Measurements from ENCODE around the gene HEYL. TPM values are rescaled to one million over a fixed set of nuclear protein-coding genes. Genes with fewer than 3 reads are reported as not detected.
A peak's percentile ranks its signal among the peaks of the same experiment; 100 is the strongest.

The HEYL gene
- total and polyA plus RNA-seq, 9 of the 15 experiments (the other 6 are each of a cell fraction or from before 2014, with no cell fraction given) = 0.13 to 0.89 (median 0.25) TPM

DNA sequence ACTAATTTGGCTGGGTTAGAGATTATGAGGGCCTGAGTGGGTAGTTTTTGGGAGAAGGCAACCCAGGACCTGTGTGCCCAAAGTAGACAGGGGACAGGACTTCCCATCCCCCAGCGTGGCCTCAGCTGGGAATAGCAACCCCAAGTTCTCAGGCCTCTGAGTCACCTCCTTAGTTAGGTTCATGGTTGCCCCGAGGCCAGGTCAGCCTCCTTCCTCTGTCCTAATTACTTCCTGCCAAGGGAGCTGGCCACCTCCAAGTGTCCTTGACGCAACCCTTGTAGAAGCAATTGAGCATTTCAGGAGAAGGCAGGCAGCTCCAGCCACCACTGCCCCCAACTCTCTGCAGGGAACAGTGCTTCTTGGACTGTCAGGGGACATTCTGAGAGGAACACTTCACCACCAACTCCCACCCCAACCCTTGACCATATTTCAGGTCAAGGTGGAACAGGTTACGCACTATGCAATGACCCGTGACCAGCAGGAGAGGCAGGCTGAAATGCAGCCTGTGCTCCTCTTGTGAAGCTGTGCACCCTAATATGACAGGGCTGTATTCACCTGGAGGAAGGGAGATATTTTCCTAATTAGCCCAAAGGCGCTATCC is 37.6 kb upstream of the HEYL start:
- Histone ChIP-seq H3K4me2 (ENCODE audit: insufficient read depth, low read length) (no peak overlapping the region), H3K4me1 (replicated peaks in 1 of 2; ENCODE audit: control insufficient read depth in 2 of 2, insufficient read depth in 2 of 2, low read length in 2 of 2) (peaks cover 7 to 15% of the 10 kb centered on the region in 2 experiments), H3K36me3 (ENCODE audit: control insufficient read depth, insufficient read depth, low read length) (no peaks in the 10 kb centered on the region), H2AFZ (ENCODE audit: low read depth, low read length) (peak overlapping the region; percentile 72), H3K79me2 (ENCODE audit: control insufficient read depth, insufficient read depth, low read length) (no peaks in the 10 kb centered on the region), H3K27ac (ENCODE audit: extremely low read depth, low read depth, low read length) (no peak overlapping the region), H3K4me3 (no peak overlapping the region), H3K27me3 (ENCODE audit: control insufficient read depth in 2 of 2, insufficient read depth in 2 of 2, low read length in 2 of 2) (peaks cover 17 to 30% of the 10 kb centered on the region in 2 experiments; a peak in 4 of 5 replicates), H3K9me1 (ENCODE audit: control insufficient read depth, insufficient read depth, low read length) (no peaks in the 10 kb centered on the region), H3K9me3 (replicated peaks; ENCODE audit: control insufficient read depth, insufficient read depth, low read depth, low read length) (no peaks in the 10 kb centered on the region), H3K9ac (ENCODE audit: insufficient read depth in 1 of 2, low read depth in 2 of 2, low read length in 2 of 2) (no peak overlapping the region; a peak in 1 of 4 replicates), H4K20me1 (replicated peaks; ENCODE audit: control insufficient read depth, insufficient read depth, low read length) (0 out of 2 replicates have a peak, but pooled peaks cover 6% of the 10 kb centered on the region)
- FAIRE-seq (no peak), DNase-seq (ENCODE audit: extremely low read depth in 1 of 4, low spot score in 3 of 4) (peak in 2 of 4 experiments; percentile 40 to 41), ATAC-seq (no peak; the same call in 2 of the 3 replicates)
- intact Hi-C loops (cut with micrococcal nuclease) = no loop called here
- CTCF ChIA-PET (ENCODE audit: low intra/inter-chr PET ratio) = interaction anchor here (0.6 kb wide), 1 partner anchor 15 kb away, joined by 3 read pairs; no protein-coding TSS in a partner anchor
- POLR2A ChIA-PET = interaction anchor here (0.9 to 1.1 kb wide), 3 partner anchors 17 to 45 kb away, joined by 3 to 4 read pairs (median 4); no protein-coding TSS in a partner anchor
- WGBS (ENCODE audit: insufficient coverage, low coverage, missing lambda C conversion rate) = 45% methylated on average over 6 of the region's 6 CpGs
- in situ Hi-C loops (cut with MboI) = no loop called here
- BruUV-seq (replicated peaks) = no TSS peak
- TF ChIP-seq, protein P1, sequence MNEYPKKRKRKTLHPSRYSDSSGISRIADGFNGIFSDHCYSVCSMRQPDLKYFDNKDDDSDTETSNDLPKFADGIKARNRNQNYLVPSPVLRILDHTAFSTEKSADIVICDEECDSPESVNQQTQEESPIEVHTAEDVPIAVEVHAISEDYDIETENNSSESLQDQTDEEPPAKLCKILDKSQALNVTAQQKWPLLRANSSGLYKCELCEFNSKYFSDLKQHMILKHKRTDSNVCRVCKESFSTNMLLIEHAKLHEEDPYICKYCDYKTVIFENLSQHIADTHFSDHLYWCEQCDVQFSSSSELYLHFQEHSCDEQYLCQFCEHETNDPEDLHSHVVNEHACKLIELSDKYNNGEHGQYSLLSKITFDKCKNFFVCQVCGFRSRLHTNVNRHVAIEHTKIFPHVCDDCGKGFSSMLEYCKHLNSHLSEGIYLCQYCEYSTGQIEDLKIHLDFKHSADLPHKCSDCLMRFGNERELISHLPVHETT (CRISPR knock-in tag; conservative IDR thresholded peaks at IDR 0.05 in 1 of 2, IDR thresholded peaks at IDR 0.05 in 1 of 2) = peak in 1 of 2 experiments; percentile 13; a peak in 1 of 4 replicates
- TF ChIP-seq, protein P2, sequence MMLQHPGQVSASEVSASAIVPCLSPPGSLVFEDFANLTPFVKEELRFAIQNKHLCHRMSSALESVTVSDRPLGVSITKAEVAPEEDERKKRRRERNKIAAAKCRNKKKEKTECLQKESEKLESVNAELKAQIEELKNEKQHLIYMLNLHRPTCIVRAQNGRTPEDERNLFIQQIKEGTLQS (IDR thresholded peaks at IDR 0.05) = peak; percentile 46; the same call in 1 of the 2 replicates
- TF ChIP-seq, protein P2 (CRISPR knock-in tag; conservative IDR thresholded peaks at IDR 0.05) = no peak
- TF ChIP-seq ESRRA (IDR thresholded peaks at IDR 0.05; ENCODE audit: borderline replicate concordance, low read depth) = peak; percentile 91
- TF ChIP-seq, protein P3, sequence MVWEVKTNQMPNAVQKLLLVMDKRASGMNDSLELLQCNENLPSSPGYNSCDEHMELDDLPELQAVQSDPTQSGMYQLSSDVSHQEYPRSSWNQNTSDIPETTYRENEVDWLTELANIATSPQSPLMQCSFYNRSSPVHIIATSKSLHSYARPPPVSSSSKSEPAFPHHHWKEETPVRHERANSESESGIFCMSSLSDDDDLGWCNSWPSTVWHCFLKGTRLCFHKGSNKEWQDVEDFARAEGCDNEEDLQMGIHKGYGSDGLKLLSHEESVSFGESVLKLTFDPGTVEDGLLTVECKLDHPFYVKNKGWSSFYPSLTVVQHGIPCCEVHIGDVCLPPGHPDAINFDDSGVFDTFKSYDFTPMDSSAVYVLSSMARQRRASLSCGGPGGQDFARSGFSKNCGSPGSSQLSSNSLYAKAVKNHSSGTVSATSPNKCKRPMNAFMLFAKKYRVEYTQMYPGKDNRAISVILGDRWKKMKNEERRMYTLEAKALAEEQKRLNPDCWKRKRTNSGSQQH (CRISPR knock-in tag; IDR thresholded peaks at IDR 0.05) = 0 out of 2 replicates have a peak, but pooled peaks have one; percentile 33
- 0 out of 2 replicates have a peak, but pooled peaks have one; percentile 13 for TF ChIP-seq NR2C1 (IDR thresholded peaks at IDR 0.05)
- TF ChIP-seq NR2C1 (tag; IDR thresholded peaks at IDR 0.05) = peak; percentile 72
- peak; percentile 37; the same call in 1 of the 2 replicates for TF ChIP-seq ZNF589 (CRISPR knock-in tag; IDR thresholded peaks at IDR 0.05; ENCODE audit: low read depth)
- peak; percentile 38; the same call in 1 of the 2 replicates for TF ChIP-seq ETV5 (CRISPR knock-in tag; IDR thresholded peaks at IDR 0.05; ENCODE audit: low read depth)
- TF ChIP-seq, protein P4, sequence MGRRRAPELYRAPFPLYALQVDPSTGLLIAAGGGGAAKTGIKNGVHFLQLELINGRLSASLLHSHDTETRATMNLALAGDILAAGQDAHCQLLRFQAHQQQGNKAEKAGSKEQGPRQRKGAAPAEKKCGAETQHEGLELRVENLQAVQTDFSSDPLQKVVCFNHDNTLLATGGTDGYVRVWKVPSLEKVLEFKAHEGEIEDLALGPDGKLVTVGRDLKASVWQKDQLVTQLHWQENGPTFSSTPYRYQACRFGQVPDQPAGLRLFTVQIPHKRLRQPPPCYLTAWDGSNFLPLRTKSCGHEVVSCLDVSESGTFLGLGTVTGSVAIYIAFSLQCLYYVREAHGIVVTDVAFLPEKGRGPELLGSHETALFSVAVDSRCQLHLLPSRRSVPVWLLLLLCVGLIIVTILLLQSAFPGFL (CRISPR knock-in tag; IDR thresholded peaks at IDR 0.05) = no peak
- peak; percentile 54; the same call in 1 of the 2 replicates for TF ChIP-seq ZNF175 (CRISPR knock-in tag; IDR thresholded peaks at IDR 0.05; ENCODE audit: low read depth)
- TF ChIP-seq GABPA (tag; conservative IDR thresholded peaks at IDR 0.05; ENCODE audit: low read depth) = 0 out of 2 replicates have a peak, but pooled peaks have one; percentile 29
- TF ChIP-seq SMAD4 (CRISPR knock-in tag; conservative IDR thresholded peaks at IDR 0.05) = peak; percentile 23; the same call in 1 of the 2 replicates
- TF ChIP-seq NR2C2 (CRISPR knock-in tag; IDR thresholded peaks at IDR 0.05) = no peak
- peak; percentile 79; the same call in 1 of the 2 replicates for TF ChIP-seq NR2C2 (tag; IDR thresholded peaks at IDR 0.05)
- peak; percentile 68 for TF ChIP-seq FOSL1 (tag; conservative IDR thresholded peaks at IDR 0.05)

Measured in K562 (cell line).